Breast epithelium (tissue), 3 donors: Measurements from ENCODE around the gene EFNB2.

ENCODE experiments used
- POLR2A ChIP-seq: fragments of 450-650 bp; IDR thresholded peaks from one replicate; pipeline ENCODE4 v1.6.1; 2016; ENCODE audit warnings: antibody characterized with exemption, mild to moderate bottlenecking, moderate library complexity
- POLR2AphosphoS5 ChIP-seq, 3 donors: sonication (generic); formaldehyde crosslinking; IDR thresholded peaks; one replicate each; pipeline ENCODE4 v1.6.1; 2017; ENCODE audit warnings: antibody characterized with exemption in 3 of 3

DNA sequence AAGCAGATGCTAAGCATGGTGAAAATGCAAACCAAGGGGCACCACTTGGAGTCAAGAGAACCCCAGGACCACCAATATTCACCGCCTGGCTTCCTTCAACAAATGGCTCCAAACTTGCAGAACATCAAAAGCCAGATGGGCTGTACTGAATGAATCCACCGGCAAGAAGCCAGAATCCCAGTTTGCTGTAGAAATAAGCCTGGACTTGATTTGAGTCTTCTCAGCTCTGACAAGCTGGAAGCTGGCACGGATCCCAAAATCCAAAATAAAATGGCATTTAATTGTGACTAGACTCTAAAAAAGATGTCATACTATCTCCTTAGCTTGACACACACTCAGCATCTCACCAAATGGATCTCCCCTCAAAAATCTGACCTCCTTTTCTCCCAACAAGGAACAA, 11.9 kb downstream of the EFNB2 start:
- no peak for TF ChIP-seq POLR2A
- no peak for TF ChIP-seq POLR2AphosphoS5 (IDR thresholded peaks at IDR 0.05)
